ENCODE measurements around the gene TMA7.

Gene TMA7

DNA sequence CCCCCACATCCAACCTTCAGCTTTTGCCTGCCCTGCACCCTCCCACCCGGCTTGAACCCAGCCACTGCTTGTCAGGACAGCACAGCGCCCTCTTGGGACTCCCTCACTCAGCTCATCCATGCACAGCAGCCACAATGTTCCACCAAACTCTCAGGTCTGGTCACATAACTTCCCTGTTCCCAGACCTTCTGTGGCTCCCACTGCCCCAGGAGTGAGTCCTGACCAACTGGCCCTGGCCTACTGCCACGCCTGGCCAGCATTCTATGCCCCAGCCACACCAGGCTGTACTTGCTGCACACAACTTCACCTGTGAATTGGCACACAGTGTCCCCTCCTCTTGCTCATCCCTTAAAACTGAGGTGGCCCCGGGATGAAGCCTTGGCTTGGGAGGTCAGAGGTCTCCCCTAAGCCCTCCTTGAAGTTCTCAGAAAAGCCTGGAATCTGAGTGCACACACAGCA is 31.2 kb upstream of the TMA7 start:
- FAIRE-seq (no peak), DNase-seq (ENCODE audit: insufficient read length, low spot score) (peak; percentile 8)

DNA sequence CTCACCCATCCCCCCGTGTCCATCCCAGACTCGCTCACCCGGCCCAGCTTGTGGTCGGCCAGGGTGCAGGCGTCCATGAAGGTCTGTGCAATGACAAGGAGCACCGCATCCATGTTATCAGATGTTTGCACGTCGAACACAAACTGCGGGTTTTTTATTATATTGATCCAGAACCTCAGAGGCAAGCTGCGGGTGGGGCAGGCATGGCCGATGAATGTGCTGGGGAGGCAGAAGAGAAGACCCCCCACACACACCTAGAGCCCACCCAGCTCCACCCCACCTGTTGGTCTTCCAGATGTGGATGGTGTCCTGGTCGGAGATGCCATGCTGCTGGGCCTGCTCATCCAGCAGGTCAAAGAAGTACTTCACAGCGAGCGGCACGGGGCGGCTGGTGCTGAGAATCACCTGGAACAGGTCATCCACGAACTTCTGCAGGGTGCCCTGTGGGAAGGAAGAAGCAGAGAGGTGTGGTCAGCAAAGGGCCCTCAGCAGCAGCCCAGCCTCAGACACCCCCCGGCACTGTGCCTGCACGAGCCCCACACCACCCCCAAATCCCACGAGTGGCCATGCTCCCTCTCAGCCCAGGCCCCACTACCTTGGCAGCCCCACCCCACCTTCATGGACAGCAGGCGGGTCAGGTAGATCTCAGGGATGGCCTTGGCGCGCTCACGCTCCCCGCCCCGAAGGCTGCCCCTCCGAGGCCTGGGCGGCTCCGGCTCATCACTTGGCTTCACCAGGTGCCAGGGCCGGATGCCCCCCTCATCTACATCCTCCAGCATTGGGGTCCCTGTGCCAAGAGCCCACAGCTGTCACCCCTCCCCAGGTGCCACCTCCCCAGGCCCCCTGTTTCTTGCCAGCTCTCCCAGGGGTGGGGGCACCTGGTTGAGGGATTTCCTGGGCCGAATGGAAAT is 30.5 kb upstream of the TMA7 start:
- DNase-seq (ENCODE audit: insufficient read length, low spot score), result no peak
- no peak for FAIRE-seq

DNA sequence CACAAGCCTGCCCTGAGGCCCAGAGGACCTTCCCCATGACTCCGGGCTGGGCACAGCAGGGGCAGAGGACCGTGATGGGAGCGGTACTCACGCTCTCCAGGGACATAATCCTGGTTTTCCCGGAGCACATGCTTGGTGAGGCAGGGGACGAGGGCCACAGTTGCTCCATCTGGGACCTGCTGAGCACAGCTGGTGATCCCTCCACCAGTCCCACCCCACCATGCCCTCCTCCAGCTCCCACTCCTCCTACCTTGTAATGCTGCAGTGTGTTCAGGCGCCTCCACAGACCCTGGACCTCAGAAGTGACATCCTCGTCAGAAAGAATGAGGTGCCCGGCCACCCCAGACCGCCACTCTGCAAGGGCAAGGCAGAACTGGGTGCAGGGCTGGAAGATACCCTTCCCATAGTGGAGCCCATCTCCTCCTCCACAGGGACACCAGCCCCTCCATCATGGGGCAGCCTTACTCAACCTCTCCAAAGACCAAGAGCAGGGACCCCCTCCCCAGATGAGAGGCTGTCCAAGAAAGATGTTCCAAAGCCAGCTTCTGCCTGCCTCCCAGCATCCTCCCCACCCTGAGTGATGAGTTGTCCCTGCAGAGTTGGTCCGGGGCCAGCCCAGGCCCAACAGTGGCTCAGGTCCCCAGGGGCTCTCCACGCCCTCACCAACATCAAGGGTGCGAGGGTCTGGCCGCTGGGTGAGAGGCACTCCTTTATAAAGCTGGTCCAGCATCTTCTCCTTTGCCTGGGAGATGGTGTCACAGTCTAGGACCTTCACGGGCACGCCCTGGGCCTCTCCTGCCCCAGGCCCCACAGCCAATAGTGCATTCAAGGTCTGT is 29.6 kb upstream of the TMA7 start:
- FAIRE-seq (no peak), DNase-seq (ENCODE audit: insufficient read length, low spot score) (no peak)

DNA sequence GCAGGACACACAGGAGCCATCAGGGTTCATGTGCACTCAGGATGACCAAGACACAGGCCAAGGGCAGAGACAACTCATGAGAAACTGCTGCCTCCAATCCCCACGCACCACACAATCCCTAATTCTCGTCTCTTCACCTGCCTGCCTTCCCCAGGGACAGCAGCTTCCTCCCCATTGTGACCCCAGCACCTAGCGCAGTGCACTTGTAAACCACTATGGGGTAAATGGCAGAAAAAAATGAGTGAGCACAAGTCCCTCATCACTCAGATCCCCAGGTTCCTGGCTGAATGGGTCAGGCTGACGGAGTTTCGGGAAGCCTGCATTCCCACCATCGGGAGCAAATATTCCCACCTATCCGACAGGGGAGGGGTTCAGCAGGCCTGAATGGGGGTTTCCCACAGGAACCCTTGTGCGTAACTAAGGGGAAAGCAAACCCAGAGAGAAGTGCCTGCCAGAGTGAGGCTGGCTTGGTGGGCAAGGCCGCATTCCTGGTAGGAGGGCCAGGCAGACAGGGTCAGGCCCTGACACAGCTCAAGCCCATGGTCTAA is 28.9 kb upstream of the TMA7 start:
- FAIRE-seq, result no peak

DNA sequence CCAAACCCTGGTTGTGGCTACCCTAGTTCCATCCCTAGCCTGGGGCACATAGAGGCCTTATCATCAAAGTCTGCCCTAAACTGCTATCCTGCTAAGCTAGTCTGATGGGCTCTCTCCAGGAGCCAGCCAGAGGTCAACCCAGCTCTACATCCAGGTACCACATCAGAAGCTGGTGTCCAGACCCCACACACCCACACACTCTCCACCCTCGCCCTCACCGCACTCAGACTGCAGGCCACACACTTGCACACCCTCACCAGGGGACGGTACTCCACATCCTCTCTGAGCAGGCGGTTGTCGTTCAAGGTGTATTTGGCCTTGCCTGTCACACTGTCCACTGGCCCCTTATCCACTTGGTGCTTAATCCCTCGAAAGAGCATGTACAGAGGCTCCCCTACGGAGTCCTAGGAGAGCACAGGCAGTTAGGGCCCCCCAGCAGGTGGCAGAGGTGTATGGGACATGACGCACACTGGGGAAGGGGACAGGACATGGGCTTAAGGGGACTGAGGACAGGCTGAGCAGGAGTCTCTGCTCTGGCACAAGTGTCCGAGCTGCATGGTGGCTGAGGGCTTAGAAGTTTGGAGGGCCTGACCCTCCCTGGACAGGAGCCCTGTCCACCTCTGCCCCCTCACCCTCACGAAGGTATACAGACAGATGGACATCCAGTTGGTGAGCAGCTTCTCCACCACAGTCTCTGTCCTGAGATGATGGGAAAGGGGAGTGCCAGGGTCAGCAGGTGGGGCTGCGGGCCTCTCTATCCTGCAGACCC is 28.3 kb upstream of the TMA7 start:
- FAIRE-seq (no peak), DNase-seq (ENCODE audit: insufficient read length, low spot score) (no peak)

More for the DNA sequence above, 28.9 kb upstream of the TMA7 start:
- DNase-seq (ENCODE audit: insufficient read length, low spot score), result no peak

DNA sequence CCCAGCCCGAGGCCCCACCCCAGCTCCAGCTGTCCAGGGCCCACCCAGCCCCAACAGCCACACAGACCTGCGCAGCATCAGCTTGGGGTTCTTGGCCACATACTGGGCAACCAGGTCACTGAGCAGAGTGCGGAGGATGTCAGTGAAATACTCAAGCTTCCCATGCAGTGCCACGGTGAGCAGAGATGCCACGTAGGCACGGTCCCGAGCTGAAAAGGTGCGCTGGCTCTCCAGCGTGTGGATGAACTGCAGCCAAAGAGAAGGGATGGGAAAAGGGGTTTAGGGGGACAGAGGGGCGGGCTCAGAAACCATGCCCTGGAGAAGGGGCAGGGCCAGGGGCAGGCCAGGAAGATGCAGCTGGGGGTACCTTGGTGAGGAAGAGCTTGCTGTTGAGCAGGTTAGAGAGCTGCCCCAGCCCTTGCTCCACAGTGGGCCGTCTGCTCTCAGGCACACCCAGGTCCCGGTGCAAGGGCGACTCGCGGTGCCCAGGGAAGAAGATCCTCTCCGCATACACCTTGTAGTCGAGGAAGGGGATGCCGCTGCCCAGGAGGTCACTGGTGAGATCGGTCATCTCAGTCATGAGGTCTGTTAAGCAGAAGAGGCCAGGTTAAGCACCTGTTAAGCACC is 27.6 kb upstream of the TMA7 start:
- no peak for DNase-seq (ENCODE audit: insufficient read length, low spot score)
- FAIRE-seq, result no peak

DNA sequence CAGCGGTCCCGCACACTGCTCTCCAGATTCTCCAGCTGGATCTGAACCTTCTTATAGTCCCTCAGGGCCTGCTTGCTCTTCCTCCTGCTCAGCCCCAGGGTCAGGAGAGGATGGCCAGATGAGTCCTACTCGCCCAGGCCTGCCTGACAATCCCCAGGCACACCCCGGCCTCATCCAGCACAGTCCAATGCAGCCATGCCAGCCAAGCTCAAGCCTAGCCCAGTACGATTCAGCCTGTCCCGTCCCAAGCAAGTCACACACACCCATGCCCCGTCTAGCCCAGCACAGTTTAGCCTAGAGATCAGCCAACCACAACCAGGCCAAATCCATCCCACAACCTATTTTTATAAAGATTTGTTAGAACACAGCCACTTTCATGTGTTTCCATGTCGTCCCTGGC is 27.0 kb upstream of the TMA7 start:
- no peak for FAIRE-seq
- no peak for DNase-seq (ENCODE audit: insufficient read length, low spot score)

DNA sequence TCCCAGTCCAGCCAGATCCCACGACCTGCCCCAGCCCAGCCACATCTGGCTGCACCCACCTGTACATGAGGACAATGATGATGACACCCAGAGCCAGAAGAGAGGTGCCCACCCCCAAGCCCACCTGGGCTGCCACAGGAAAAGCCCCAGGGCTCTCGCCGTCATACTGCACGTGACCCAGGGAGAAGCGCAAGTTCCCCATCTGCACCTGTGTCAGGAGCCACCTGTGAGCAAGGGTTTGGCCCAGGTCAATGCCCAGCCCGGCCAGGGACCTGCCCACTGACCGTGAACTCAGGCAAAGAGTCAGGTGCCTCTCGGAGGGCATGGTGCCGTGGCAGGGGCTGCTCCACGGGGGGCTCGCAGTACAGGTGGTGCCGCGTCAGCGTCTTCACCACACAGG is 26.4 kb upstream of the TMA7 start:
- DNase-seq (ENCODE audit: insufficient read length, low spot score), result no peak
- FAIRE-seq, result no peak

DNA sequence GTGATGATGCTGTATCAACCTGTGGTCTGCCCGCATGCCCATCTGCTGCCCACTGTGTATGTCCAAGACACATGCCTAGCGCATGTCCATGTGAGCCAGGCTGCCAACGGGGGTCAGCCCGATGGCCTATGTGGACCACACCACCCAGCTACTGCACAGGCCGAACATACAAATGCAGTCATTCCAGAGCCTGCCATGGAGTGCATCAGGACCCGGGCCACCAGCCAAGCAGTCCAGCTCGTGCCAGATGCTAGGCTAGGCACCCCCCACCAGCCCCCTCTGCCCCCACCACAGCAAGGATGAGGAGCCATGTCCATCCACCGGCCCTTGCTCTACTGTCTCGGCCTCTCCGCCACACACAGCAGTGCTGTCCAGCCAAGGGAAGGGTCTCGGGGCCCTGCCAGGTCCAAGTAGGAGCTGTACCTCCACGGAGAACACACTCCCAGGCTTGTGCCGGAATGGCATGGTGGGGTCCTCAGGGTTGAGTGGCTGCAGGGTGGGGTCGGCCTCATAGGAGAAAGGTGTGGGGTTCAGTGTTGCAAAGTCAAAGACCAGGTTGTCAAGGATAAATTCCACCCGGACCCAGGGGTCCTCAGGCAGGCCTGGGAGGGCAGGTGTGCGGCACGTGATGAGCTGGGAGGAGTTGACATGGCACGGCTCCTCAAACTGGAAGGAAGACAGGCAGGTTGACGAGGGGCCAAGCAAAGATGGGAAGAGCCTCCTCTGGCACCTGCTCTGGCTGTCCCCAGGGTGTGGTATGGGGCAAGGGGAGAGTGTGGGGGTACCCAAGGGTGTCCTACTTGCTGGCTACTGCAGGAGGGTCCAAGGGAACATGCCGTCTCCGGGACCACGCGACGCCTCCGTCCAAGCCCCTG is 25.4 kb upstream of the TMA7 start:
- DNase-seq (ENCODE audit: insufficient read length, low spot score), result no peak
- FAIRE-seq, result no peak

DNA sequence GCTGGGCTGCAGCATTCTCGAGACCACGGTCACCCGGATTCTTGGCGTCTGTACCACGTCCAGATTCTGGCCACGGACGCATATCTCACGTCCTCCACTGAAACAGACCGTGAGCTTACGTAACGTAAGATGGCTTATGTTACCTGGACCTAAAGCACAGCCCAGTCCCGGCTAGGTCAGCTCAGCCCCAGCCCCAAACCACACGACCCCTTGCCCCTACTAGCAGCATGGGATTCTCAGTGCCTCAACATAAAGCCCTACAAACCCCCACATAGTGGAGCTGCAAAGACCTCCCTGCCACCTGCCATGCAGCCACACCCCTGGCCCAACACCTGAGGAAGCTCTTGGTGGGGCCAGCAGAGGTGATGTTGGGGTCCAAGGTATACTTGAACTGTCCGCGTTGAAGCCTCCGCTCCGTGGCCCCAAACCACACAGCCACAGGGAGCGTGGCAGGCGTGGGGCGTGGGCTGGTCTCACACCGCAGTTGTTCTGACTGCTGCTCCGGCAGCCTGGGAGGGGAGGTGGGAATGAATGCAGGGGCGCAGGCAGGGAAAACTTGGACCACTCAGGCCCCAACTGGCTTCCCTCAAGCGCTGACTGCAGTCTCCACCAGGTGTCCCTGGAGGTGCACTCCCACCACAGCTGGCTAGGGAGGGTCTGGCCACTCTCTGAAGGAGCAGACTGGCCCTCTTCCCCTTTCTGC is 24.7 kb upstream of the TMA7 start:
- FAIRE-seq (no peak), DNase-seq (ENCODE audit: insufficient read length, low spot score) (no peak)

DNA sequence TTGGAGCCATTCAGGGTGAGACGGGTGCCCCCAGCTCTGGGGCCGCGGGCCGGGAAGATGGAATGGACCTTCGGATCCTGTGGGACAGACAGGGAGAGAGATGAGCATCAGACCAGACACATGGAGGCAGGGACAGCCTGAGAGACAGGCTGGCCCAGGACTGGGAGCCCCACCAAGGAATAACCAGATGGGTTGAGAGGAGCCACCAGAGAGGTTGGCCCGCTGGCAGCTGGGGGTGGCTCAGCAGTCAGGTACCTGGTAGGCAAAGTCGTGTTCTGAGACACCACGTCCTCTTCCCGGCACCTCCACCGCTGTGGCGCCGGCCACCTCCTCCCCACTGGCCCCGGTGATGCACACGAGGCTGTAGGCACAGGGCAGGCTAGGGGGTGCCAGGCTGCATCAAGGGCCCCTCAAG is 24.0 kb upstream of the TMA7 start:
- FAIRE-seq, result no peak
- no peak for DNase-seq (ENCODE audit: insufficient read length, low spot score)

DNA sequence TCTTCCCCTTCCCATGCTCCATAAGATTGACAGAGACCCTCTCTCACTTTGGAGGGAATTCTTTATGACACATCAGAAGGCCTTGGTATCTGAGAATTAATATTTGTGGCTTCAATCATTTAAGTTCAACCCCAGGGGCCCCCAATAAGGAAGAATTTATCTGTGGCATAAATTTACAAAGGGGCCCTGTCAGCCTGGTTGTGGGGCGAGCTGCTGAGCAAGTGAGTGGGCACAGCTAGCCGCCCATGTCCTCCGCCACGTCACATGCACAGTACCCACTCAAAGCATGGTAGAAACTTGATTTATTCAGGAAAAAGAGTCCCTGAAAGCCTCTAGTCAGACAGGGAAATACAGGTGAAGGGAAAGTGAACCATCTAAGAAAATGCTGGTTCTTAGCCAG is 23.5 kb upstream of the TMA7 start:
- no peak for DNase-seq (ENCODE audit: insufficient read length, low spot score)
- FAIRE-seq, result no peak

DNA sequence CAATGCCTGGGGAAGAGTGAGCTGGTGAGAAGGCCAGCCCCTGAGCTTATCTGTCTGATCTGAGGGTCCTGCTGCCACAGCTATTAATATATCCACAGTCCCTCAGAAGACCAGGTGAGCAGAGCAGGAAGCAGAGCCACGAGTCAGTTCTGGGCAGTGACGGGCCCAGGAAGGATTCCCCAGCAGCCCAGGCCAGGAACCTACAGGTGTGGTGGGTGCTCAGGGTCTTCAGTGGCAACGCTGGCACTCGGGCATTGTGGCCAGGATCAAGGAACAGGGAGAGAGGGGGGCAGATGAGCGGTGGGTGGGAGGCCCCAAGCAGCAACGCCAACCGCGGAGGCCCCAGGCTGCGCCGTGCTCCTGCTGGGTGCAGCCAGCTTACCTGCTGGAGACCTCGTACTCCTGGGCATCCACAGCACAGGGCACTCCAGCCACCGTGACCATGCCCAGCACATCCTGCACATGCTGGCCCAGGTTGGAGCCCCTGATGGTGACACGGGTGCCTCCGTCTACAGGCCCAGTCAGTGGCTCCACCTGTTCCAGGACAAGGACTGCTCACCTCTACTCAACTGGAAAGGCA is 22.4 kb upstream of the TMA7 start:
- no peak for DNase-seq (ENCODE audit: insufficient read length, low spot score)
- no peak for FAIRE-seq

DNA sequence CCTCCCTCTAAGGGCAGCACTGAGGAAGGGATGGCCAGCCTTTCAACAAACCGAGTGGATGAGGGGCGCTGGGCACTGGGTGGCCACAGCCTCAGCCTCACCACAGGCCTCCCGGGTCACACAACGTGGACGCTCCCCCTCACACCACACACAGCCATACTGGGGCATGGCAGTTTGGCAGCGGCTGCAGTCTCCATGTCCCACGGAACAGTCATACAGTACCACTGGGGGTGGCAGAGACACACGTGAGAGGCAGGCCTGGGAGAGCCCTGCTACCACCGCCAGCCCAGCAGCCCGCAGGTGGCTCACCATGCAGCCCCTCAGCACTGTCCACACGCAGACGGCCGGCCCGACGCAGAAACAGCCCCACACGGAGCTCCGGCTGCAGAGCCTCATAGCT is 21.9 kb upstream of the TMA7 start:
- FAIRE-seq (no peak), DNase-seq (ENCODE audit: insufficient read length, low spot score) (no peak)

DNA sequence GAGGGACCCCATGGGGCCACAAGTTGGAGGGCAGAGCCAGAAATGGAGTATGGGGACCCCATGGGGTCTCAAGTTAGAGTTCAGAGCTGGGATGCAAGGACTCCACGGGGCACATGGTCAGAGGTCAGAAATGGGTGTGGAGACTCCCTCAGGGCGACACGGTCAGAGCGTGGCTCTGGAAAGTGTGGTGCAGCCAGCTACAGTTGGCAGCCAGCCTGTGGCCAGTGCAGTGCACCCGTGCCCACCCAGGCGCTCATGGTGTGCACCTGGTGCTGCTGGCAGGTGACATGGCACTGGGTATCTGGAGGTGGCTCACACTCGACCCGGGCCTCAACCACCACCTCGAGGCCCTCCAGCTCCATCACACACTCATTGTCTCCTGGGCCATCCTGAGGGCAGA is 21.4 kb upstream of the TMA7 start:
- FAIRE-seq, result no peak
- no peak for DNase-seq (ENCODE audit: insufficient read length, low spot score)

DNA sequence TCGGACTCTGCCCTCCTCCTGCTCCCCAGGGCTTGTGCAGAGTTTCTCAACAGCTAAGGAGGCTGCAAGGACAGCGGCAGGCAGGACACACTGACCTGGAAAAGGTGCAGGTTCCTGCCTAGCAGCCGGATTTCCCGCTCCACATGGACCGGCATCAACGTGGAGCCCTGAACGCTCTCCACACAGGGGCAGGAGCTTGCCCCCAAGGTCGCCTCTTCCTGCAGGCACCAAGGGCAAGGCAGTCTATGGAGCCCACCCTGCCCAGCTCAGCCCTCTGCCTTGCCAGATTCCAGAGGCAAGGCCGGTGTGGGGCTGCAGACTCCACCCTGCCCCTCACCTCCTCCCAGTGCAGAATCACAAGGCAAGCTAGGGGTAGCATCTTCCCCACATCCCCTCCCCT is 20.9 kb upstream of the TMA7 start:
- FAIRE-seq (no peak), DNase-seq (ENCODE audit: insufficient read length, low spot score) (no peak)

DNA sequence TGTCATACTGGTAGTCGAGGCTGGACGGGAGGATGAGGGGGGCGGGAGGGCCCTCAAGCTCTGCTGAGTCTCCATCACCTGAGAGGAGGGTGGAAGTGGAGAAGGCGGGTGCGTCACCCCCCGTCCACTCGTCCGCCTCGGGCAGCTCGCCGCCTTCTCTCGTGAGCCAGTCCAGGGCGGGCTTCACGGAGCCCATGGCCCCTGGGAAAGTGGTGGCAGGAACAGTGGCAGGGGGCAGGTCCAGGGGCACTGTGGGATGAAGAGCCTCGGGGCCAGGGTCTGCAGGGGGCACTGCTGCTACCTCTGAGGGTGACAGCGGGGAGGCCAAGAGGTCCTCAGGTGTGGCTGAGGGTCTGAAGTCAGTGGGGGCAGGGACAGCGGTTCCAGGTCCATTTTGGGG is 20.5 kb upstream of the TMA7 start:
- no peak for DNase-seq (ENCODE audit: insufficient read length, low spot score)
- FAIRE-seq, result no peak

DNA sequence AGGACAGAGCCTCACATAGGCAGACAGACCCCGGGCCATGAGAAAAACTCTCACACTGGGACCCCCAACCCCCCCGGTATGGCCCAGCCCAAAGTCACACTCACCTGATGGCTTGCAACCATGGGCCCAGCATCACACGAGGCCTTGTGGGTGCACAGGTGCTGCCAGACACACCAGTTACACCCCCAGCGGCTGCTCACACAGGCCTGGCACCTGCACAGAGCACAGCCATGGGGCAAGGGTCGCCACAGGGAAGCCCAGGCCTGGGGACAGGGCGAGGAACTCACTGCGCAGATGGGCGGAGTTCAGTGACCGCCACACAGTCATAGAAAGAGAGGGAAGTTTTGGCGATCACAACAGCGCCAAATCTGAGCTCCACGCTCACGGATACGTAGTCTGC is 19.5 kb upstream of the TMA7 start:
- FAIRE-seq, result no peak
- DNase-seq (ENCODE audit: insufficient read length, low spot score), result no peak
